ENCODE data around the gene CRACR2A.

GRCh38 chr12:3698218-3698974, 54.5 kb downstream of the CRACR2A start:
- TF ChIP-seq CTCF (IDR thresholded peaks at IDR 0.05), result no peak
- TF ChIP-seq POLR2AphosphoS5 (IDR thresholded peaks at IDR 0.05), result no peak
- no peak for TF ChIP-seq POLR2A (IDR thresholded peaks at IDR 0.05)

Measured in upper lobe of left lung (tissue), 4 donors.